Measurements from ENCODE around the gene KCNMB3. TPM values are rescaled to one million over a fixed set of nuclear protein-coding genes. Genes with fewer than 3 reads are reported as not detected.
A peak's percentile ranks its signal among the peaks of the same experiment; 100 is the strongest.

The KCNMB3 gene
- total and polyA plus RNA-seq, 2 of the 13 experiments (the other 11 are each of a cell fraction or from before 2014, with no cell fraction given) = 4.3 to 7.1 TPM

- TF ChIP-seq, protein P1, sequence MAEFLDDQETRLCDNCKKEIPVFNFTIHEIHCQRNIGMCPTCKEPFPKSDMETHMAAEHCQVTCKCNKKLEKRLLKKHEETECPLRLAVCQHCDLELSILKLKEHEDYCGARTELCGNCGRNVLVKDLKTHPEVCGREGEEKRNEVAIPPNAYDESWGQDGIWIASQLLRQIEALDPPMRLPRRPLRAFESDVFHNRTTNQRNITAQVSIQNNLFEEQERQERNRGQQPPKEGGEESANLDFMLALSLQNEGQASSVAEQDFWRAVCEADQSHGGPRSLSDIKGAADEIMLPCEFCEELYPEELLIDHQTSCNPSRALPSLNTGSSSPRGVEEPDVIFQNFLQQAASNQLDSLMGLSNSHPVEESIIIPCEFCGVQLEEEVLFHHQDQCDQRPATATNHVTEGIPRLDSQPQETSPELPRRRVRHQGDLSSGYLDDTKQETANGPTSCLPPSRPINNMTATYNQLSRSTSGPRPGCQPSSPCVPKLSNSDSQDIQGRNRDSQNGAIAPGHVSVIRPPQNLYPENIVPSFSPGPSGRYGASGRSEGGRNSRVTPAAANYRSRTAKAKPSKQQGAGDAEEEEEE (CRISPR knock-in tag; IDR thresholded peaks at IDR 0.05; ENCODE audit: borderline replicate concordance) = no peak
- TF ChIP-seq NFE2L1 (CRISPR knock-in tag; IDR thresholded peaks at IDR 0.05; ENCODE audit: borderline replicate concordance) = no peak
- no peak for TF ChIP-seq ZNF33B (CRISPR knock-in tag; IDR thresholded peaks at IDR 0.05)
- peak; percentile 19; the same call in 1 of the 2 replicates for TF ChIP-seq DPF2 (CRISPR knock-in tag; IDR thresholded peaks at IDR 0.05; ENCODE audit: borderline replicate concordance, low read depth)
- TF ChIP-seq DMTF1 (CRISPR knock-in tag; IDR thresholded peaks at IDR 0.05) = no peak
- TF ChIP-seq ZSCAN20 (CRISPR knock-in tag; IDR thresholded peaks at IDR 0.05; ENCODE audit: borderline replicate concordance) = no peak
- peak; percentile 84; the same call in 1 of the 2 replicates for TF ChIP-seq CEBPB (IDR thresholded peaks at IDR 0.05; ENCODE audit: borderline replicate concordance, low read depth, low read length)
- TF ChIP-seq ZFP36L1 (CRISPR knock-in tag; IDR thresholded peaks at IDR 0.05) = no peak
- TF ChIP-seq, protein P2, sequence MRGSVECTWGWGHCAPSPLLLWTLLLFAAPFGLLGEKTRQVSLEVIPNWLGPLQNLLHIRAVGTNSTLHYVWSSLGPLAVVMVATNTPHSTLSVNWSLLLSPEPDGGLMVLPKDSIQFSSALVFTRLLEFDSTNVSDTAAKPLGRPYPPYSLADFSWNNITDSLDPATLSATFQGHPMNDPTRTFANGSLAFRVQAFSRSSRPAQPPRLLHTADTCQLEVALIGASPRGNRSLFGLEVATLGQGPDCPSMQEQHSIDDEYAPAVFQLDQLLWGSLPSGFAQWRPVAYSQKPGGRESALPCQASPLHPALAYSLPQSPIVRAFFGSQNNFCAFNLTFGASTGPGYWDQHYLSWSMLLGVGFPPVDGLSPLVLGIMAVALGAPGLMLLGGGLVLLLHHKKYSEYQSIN (CRISPR knock-in tag; IDR thresholded peaks at IDR 0.05; ENCODE audit: borderline replicate concordance) = no peak
- TF ChIP-seq RORA (CRISPR knock-in tag; IDR thresholded peaks at IDR 0.05) = no peak
- TF ChIP-seq MXI1 (IDR thresholded peaks at IDR 0.05; ENCODE audit: borderline replicate concordance, low read depth, low read length) = peak; percentile 38; the same call in 1 of the 3 replicates
- no peak for TF ChIP-seq DR1 (CRISPR knock-in tag; IDR thresholded peaks at IDR 0.05)
- TF ChIP-seq ZBTB8A (CRISPR knock-in tag; IDR thresholded peaks at IDR 0.05; ENCODE audit: borderline replicate concordance, low read depth) = no peak
- TF ChIP-seq ATF5 (CRISPR knock-in tag; IDR thresholded peaks at IDR 0.05; ENCODE audit: low read depth) = no peak
- TF ChIP-seq KLF16 (CRISPR knock-in tag; IDR thresholded peaks at IDR 0.05) = peak in 1 of 2 experiments; percentile 84; a peak in 2 of 4 replicates
- no peak for TF ChIP-seq ZSCAN31 (CRISPR knock-in tag; IDR thresholded peaks at IDR 0.05; ENCODE audit: low read depth)
- TF ChIP-seq E2F1 (CRISPR knock-in tag; IDR thresholded peaks at IDR 0.05) = no peak
- no peak for TF ChIP-seq ZNF510 (CRISPR knock-in tag; IDR thresholded peaks at IDR 0.05; ENCODE audit: low read depth)
- TF ChIP-seq, protein P3, sequence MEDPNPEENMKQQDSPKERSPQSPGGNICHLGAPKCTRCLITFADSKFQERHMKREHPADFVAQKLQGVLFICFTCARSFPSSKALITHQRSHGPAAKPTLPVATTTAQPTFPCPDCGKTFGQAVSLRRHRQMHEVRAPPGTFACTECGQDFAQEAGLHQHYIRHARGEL (CRISPR knock-in tag; IDR thresholded peaks at IDR 0.05) = no peak
- no peak for TF ChIP-seq NR2F2 (IDR thresholded peaks at IDR 0.05; ENCODE audit: borderline replicate concordance, low read depth)
- TF ChIP-seq HOXA5 (CRISPR knock-in tag; IDR thresholded peaks at IDR 0.05) = no peak
- TF ChIP-seq NCOR1 (IDR thresholded peaks at IDR 0.05; ENCODE audit: borderline replicate concordance, low read length) = peak; percentile 40; the same call in 1 of the 2 replicates
These were observed at the start of gene KCNMB3 (continued) for GRCh38 chr3:179250803-179251476.

All from HepG2 (cell line).